Large intestine (tissue), 3 donors: Measurements from ENCODE around the gene MAP4K4. TPM values are rescaled to one million over a fixed set of nuclear protein-coding genes. Genes with fewer than 3 reads are reported as not detected.

Experiments used
- DNase-seq, 2 donors: peaks; one replicate each; pipeline versions ENCODE4 v3.0.0 to v3.0.0-alpha.2; 2013
- H3K27ac ChIP-seq: one replicate; pipeline ENCODE4 v1.5.1; 2013; ENCODE audit warnings: low read length
- H3K27me3 ChIP-seq: 2 replicates; pipeline ENCODE4 v1.6.1; 2013; ENCODE audit warnings: low read length; ENCODE audit not compliant: control insufficient read depth, insufficient read depth
- H3K36me3 ChIP-seq: 2 replicates; pipeline ENCODE4 v1.6.1; 2013; ENCODE audit warnings: low read length; ENCODE audit not compliant: control insufficient read depth, insufficient read depth
- H3K4me1 ChIP-seq: one replicate; pipeline ENCODE4 v1.6.1; 2013; ENCODE audit warnings: low read length; ENCODE audit not compliant: control insufficient read depth, insufficient read depth
- H3K4me3 ChIP-seq: one replicate; pipeline ENCODE4 v1.5.1; 2013; ENCODE audit warnings: low read length
- H3K9me3 ChIP-seq: one replicate; pipeline ENCODE4 v1.6.1; 2013; ENCODE audit warnings: mild to moderate bottlenecking, low read depth, low read length, moderate library complexity; ENCODE audit not compliant: control insufficient read depth
- WGBS: methylation state at CpG from one replicate; pipeline ENCODE4 v1.1.5; 2013; ENCODE audit warnings: low lambda C conversion rate; ENCODE audit not compliant: insufficient coverage; 5-methylcytosine and 5-hydroxymethylcytosine counted together
- polyA plus RNA-seq: library from polyadenylated mRNA; unstranded; fragments of 120-200 nt; gene quantifications from one replicate; pipeline ENCODE4 v1.2.1, GENCODE V29; 2013

Gene MAP4K4
- polyA plus RNA-seq, 1 donor, result 39.5 TPM

- no peak overlapping the region for H3K4me3 ChIP-seq
- no peaks in the 10 kb centered on the region for H3K36me3 ChIP-seq
- H3K27ac ChIP-seq, result no peak overlapping the region
- H3K27me3 ChIP-seq, result no peaks in the 10 kb centered on the region
- H3K9me3 ChIP-seq, result no peaks in the 10 kb centered on the region
- DNase-seq, result no peak
- H3K4me1 ChIP-seq, result no peaks in the 10 kb centered on the region
These were observed 201.8 kb downstream of the MAP4K4 start for GRCh38 chr2:101899265-101899664.

GRCh38 chr2:101899871-101900270 is 202.4 kb downstream of the MAP4K4 start:
- WGBS, result no CpG with 5 or more reads among the region's 1 CpG
- Histone ChIP-seq H3K27ac (no peak overlapping the region), H3K36me3 (no peaks in the 10 kb centered on the region), H3K9me3 (no peaks in the 10 kb centered on the region), H3K4me3 (no peak overlapping the region), H3K4me1 (no peaks in the 10 kb centered on the region), H3K27me3 (no peaks in the 10 kb centered on the region)
- DNase-seq, result no peak

- Histone ChIP-seq H3K36me3 (no peaks in the 10 kb centered on the region), H3K27me3 (no peaks in the 10 kb centered on the region), H3K27ac (no peak overlapping the region), H3K9me3 (no peaks in the 10 kb centered on the region), H3K4me3 (no peak overlapping the region), H3K4me1 (no peaks in the 10 kb centered on the region)
- no peak for DNase-seq
- no CpG with 5 or more reads among the region's 9 CpGs for WGBS
These were observed 202.9 kb downstream of the MAP4K4 start for GRCh38 chr2:101900375-101900774.

- no CpG with 5 or more reads among the region's 2 CpGs for WGBS
- no peaks in the 10 kb centered on the region for H3K9me3 ChIP-seq
- H3K4me1 ChIP-seq, result no peaks in the 10 kb centered on the region
- H3K36me3 ChIP-seq, result no peaks in the 10 kb centered on the region
- no peaks in the 10 kb centered on the region for H3K27me3 ChIP-seq
- H3K4me3 ChIP-seq, result no peak overlapping the region
- H3K27ac ChIP-seq, result no peak overlapping the region
- no peak for DNase-seq
These were observed 203.7 kb downstream of the MAP4K4 start for GRCh38 chr2:101901241-101901640.

- H3K4me1 ChIP-seq, result no peaks in the 10 kb centered on the region
- no peaks in the 10 kb centered on the region for H3K27me3 ChIP-seq
- WGBS, result no CpG with 5 or more reads among the region's 2 CpGs
- DNase-seq, result no peak
- H3K36me3 ChIP-seq, result no peaks in the 10 kb centered on the region
- no peak overlapping the region for H3K4me3 ChIP-seq
- H3K27ac ChIP-seq, result no peak overlapping the region
- no peaks in the 10 kb centered on the region for H3K9me3 ChIP-seq
These were observed 204.7 kb downstream of the MAP4K4 start for GRCh38 chr2:101902169-101902568.

- Histone ChIP-seq H3K36me3 (no peaks in the 10 kb centered on the region), H3K27ac (no peak overlapping the region), H3K4me3 (no peak overlapping the region), H3K27me3 (no peaks in the 10 kb centered on the region), H3K9me3 (no peaks in the 10 kb centered on the region), H3K4me1 (no peaks in the 10 kb centered on the region)
- no peak for DNase-seq
- WGBS, result 100% methylated on average over 1 of the region's 1 CpG
These were observed 207.4 kb downstream of the MAP4K4 start for GRCh38 chr2:101904916-101905315.

GRCh38 chr2:101905746-101906336 is 208.3 kb downstream of the MAP4K4 start:
- no peak for DNase-seq
- WGBS, result 100% methylated on average over 1 of the region's 9 CpGs
- no peaks in the 10 kb centered on the region for H3K9me3 ChIP-seq

GRCh38 chr2:101909760-101910159 is 212.3 kb downstream of the MAP4K4 start:
- no peak for DNase-seq
- H3K36me3 ChIP-seq, result no peaks in the 10 kb centered on the region

More at GRCh38 chr2:101905746-101906336, 208.3 kb downstream of the MAP4K4 start:
- Histone ChIP-seq H3K27ac (no peak overlapping the region), H3K27me3 (no peaks in the 10 kb centered on the region), H3K4me3 (no peak overlapping the region), H3K4me1 (no peaks in the 10 kb centered on the region), H3K36me3 (no peaks in the 10 kb centered on the region)

GRCh38 chr2:101912545-101912944 is 215.0 kb downstream of the MAP4K4 start:
- H3K27ac ChIP-seq, result no peak overlapping the region
- no peaks in the 10 kb centered on the region for H3K4me1 ChIP-seq
- H3K9me3 ChIP-seq, result no peaks in the 10 kb centered on the region
- no peak for DNase-seq
- no peaks in the 10 kb centered on the region for H3K36me3 ChIP-seq
- H3K4me3 ChIP-seq, result no peak overlapping the region
- WGBS, result 88% methylated on average over 1 of the region's 2 CpGs
- no peaks in the 10 kb centered on the region for H3K27me3 ChIP-seq

More at GRCh38 chr2:101909760-101910159, 212.3 kb downstream of the MAP4K4 start:
- Histone ChIP-seq H3K27ac (no peak overlapping the region), H3K4me1 (no peaks in the 10 kb centered on the region), H3K9me3 (no peaks in the 10 kb centered on the region), H3K4me3 (no peak overlapping the region), H3K27me3 (no peaks in the 10 kb centered on the region)
- WGBS, result 89% methylated on average over 1 of the region's 1 CpG

GRCh38 chr2:101921319-101921952 is 223.9 kb downstream of the MAP4K4 start:
- Histone ChIP-seq H3K9me3 (peaks cover 5% of the 10 kb centered on the region), H3K4me3 (no peak overlapping the region), H3K4me1 (no peaks in the 10 kb centered on the region), H3K27ac (no peak overlapping the region), H3K36me3 (no peaks in the 10 kb centered on the region), H3K27me3 (no peaks in the 10 kb centered on the region)
- 85% methylated on average over 3 of the region's 5 CpGs for WGBS
- no peak for DNase-seq

GRCh38 chr2:101921953-101922325 is 224.4 kb downstream of the MAP4K4 start:
- WGBS, result no CpG with 5 or more reads among the region's 2 CpGs
- Histone ChIP-seq H3K4me3 (no peak overlapping the region), H3K27me3 (no peaks in the 10 kb centered on the region), H3K27ac (no peak overlapping the region), H3K36me3 (no peaks in the 10 kb centered on the region), H3K9me3 (peaks cover 5% of the 10 kb centered on the region), H3K4me1 (no peaks in the 10 kb centered on the region)
- no peak for DNase-seq
